Adrenal gland (tissue), 5 donors: Measurements from ENCODE around the gene JOSD2.

Experiments
- CTCF ChIP-seq, 6 experiments: fragments of 450-650 bp in 4 of 6; fragments of 200-600 bp in 2 of 6; sonication (generic) in 1 of 6; IDR thresholded peaks; 1 replicate in 5 of 6; 2 replicates in 1 of 6; pipeline versions ENCODE4 v1.5.1 to v1.8.0; 2016 to 2021; ENCODE audit warnings: antibody characterized with exemption in 6 of 6, mild to moderate bottlenecking in 2 of 6, moderate library complexity in 1 of 6
- POLR2A ChIP-seq, 2 donors: fragments of 450-650 bp; IDR thresholded peaks; one replicate each; pipeline ENCODE4 v1.6.1; 2017; ENCODE audit warnings: antibody characterized with exemption in 2 of 2, mild to moderate bottlenecking in 2 of 2, moderate library complexity in 1 of 2
- donor health status: DM: no; HTN: no; CAD: no.

- TF ChIP-seq CTCF (IDR thresholded peaks at IDR 0.05): no peak
- no peak for TF ChIP-seq POLR2A (IDR thresholded peaks at IDR 0.05)
These were observed 51.9 kb downstream of the JOSD2 start for GRCh38 chr19:50459067-50459456.
